Measurements from ENCODE around the gene SET. TPM values are rescaled to one million over a fixed set of nuclear protein-coding genes. Genes with fewer than 3 reads are reported as not detected.

SET gene
- total RNA-seq, 6 donors from 2014 or later: 73.3 to 222 (median 177) TPM

DNA sequence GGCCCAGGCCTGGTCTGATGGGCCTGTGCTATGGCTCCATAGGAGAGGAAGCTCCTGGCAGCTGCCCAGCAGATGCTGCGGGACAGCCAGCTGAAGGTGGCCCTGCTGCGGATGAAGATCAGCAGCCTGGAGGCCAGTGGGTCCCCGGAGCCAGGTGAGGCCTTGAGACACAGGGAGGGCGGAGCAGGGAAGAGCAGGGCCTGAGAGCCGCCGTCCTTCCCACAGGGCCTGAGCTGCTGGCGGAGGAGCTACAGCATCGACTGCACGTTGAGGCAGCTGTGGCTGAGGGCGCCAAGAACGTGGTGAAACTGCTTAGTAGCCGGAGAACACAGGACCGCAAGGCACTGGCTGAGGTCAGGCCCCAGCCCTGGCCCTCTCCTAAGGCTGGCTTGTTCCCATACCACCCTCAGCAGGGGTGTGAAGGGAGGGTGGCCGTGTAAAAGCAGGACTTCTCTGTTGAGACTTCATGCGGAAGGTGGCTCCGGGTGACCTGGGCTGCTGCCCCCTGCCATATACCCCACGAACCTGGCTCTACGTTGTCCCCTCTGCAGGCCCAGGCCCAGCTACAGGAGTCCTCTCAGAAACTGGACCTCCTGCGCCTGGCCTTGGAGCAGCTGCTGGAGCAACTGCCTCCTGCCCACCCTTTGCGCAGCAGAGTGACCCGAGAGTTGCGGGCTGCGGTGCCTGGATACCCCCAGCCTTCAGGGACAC is 17.8 kb downstream of the SET start:
- Histone ChIP-seq H3K27ac (no peak overlapping the region), H3K4me3 (no peak overlapping the region), H3K9me3 (no peaks in the 10 kb centered on the region), H3K36me3 (peaks cover 0 to 13% (median 4%) of the 10 kb centered on the region in 4 donors), H3K27me3 (no peaks in the 10 kb centered on the region), H3K4me1 (peaks cover 3 to 21% (median 18%) of the 10 kb centered on the region in 4 donors)
- 91 to 92% methylated on average over 13 to 23 of the region's 23 CpGs for WGBS, 2 donors
- TF ChIP-seq EP300 (IDR thresholded peaks at IDR 0.05): no peak
- TF ChIP-seq, protein P1, sequence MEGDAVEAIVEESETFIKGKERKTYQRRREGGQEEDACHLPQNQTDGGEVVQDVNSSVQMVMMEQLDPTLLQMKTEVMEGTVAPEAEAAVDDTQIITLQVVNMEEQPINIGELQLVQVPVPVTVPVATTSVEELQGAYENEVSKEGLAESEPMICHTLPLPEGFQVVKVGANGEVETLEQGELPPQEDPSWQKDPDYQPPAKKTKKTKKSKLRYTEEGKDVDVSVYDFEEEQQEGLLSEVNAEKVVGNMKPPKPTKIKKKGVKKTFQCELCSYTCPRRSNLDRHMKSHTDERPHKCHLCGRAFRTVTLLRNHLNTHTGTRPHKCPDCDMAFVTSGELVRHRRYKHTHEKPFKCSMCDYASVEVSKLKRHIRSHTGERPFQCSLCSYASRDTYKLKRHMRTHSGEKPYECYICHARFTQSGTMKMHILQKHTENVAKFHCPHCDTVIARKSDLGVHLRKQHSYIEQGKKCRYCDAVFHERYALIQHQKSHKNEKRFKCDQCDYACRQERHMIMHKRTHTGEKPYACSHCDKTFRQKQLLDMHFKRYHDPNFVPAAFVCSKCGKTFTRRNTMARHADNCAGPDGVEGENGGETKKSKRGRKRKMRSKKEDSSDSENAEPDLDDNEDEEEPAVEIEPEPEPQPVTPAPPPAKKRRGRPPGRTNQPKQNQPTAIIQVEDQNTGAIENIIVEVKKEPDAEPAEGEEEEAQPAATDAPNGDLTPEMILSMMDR (IDR thresholded peaks at IDR 0.05): no peak
- TF ChIP-seq POLR2A (IDR thresholded peaks at IDR 0.05): no peak
- no peak for TF ChIP-seq POLR2AphosphoS5 (IDR thresholded peaks at IDR 0.05)
- ATAC-seq (ENCODE audit: low FRiP score in 2 of 2) (no peak), DNase-seq (no peak)

DNA sequence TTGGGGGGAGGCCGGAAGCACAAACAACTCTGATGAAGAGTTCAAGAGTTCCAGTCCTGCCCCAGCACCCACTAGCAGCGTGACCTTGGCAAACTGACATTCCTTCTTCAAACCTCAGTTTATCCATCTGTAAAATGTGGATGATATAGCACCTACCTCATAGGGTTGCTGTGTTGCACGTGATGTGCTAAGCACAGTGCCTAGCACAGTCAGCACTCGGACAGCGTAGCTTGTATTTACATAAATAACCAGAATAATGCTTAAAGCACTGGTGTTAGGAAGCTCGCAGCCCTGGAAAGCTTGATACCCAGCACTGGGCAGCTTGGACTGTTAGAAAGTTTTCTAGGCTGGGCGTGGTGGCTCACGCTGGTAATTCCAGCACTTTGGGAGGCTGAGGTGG is 18.4 kb downstream of the SET start:
- Histone ChIP-seq H3K27ac (no peak overlapping the region), H3K9me3 (no peaks in the 10 kb centered on the region), H3K36me3 (peaks cover 0 to 15% (median 4%) of the 10 kb centered on the region in 4 donors), H3K4me3 (no peak overlapping the region), H3K27me3 (no peaks in the 10 kb centered on the region), H3K4me1 (peaks cover 3 to 16% (median 14%) of the 10 kb centered on the region in 4 donors)
- no peak for TF ChIP-seq POLR2AphosphoS5 (IDR thresholded peaks at IDR 0.05)
- TF ChIP-seq EP300 (IDR thresholded peaks at IDR 0.05): no peak
- TF ChIP-seq, protein P1 (IDR thresholded peaks at IDR 0.05): no peak
- no peak for TF ChIP-seq POLR2A (IDR thresholded peaks at IDR 0.05)
- WGBS, 2 donors: 94 to 96% methylated on average over 8 of the region's 8 CpGs
- DNase-seq (no peak), ATAC-seq (ENCODE audit: low FRiP score in 2 of 2) (no peak)

DNA sequence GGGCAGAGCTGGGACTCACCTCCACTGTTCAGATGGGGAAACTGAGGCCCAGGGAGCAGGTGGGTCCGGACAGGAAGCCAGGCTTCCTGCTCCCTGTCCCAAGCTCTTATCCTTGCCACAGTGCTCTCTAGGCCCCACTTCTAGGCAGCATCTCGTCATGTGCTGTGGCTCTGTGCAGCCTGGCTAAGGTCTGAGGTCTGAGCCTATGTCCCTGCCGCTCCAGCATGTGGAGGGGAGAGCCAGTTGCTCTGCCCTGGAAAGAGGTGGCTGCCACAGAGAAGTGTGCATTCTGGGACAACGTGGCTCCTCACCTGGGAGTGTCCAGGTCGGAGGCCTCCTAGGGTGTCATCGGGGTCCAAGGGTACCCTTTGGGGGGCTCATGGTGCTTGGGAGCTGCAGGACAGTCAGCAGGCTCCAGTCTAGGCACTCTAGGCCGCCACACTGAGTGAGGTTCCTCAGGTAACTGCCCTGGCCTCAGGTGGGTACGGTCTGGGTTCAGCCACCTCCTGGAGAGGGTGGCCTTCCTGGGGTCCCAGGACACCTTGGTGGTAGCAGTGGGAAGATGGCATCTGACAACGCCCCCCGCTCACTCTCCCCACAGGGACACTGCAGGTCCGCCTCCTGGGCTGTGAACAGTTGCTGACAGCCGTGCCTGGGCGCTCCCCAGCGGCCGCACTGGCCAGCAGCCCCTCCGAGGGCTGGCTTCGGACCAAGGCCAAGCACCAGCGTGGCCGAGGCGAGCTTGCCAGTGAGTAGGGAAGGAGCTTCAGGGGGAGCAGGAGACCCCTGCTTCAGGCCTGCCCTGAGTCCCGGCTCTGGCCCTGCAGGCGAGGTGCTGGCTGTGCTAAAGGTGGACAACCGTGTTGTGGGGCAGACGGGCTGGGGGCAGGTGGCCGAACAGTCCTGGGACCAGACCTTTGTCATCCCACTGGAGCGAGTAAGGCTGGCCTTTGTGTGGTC is 23.7 kb downstream of the SET start:
- no peak overlapping the region for H3K4me3 ChIP-seq
- WGBS, 2 donors: 94 to 100% methylated on average over 4 to 23 of the region's 26 CpGs
- H3K27me3 ChIP-seq: no peaks in the 10 kb centered on the region
- no peaks in the 10 kb centered on the region for H3K4me1 ChIP-seq
- TF ChIP-seq, protein P1 (IDR thresholded peaks at IDR 0.05): no peak
- no peak for TF ChIP-seq POLR2AphosphoS5 (IDR thresholded peaks at IDR 0.05)
- no peak for TF ChIP-seq POLR2A (IDR thresholded peaks at IDR 0.05)
- no peak for TF ChIP-seq EP300 (IDR thresholded peaks at IDR 0.05)
- peak in 1 of 2 donors; percentile 73 for DNase-seq
- peak in 1 of 2 donors; percentile 13 for ATAC-seq (ENCODE audit: low FRiP score in 2 of 2)
- H3K36me3 ChIP-seq: peaks cover 0 to 34% (median 15%) of the 10 kb centered on the region in 4 donors
- no peaks in the 10 kb centered on the region for H3K9me3 ChIP-seq
- H3K27ac ChIP-seq: no peak overlapping the region

DNA sequence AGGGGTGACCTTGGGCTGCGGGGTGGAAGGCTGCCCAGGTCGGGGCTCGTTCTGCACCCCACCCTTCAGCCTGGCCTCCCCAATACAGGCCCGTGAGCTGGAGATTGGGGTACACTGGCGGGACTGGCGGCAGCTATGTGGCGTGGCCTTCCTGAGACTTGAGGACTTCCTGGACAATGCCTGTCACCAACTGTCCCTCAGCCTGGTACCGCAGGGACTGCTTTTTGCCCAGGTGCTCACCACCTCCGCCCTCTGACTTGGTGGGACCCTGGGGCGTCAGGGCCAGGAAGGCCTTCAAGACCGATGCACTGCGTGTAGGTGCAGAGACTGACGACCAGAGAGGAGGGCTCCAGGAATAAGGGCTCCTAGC is 24.4 kb downstream of the SET start:
- WGBS, 2 donors: 93% methylated on average over 9 to 11 of the region's 13 CpGs
- Histone ChIP-seq H3K4me1 (no peaks in the 10 kb centered on the region), H3K27me3 (no peaks in the 10 kb centered on the region), H3K36me3 (peaks cover 0 to 34% (median 15%) of the 10 kb centered on the region in 4 donors), H3K9me3 (no peaks in the 10 kb centered on the region), H3K4me3 (no peak overlapping the region), H3K27ac (no peak overlapping the region)
- TF ChIP-seq POLR2A (IDR thresholded peaks at IDR 0.05) (no peak), EP300 (IDR thresholded peaks at IDR 0.05) (no peak), POLR2AphosphoS5 (IDR thresholded peaks at IDR 0.05) (no peak)
- TF ChIP-seq, protein P1 (IDR thresholded peaks at IDR 0.05): no peak
- DNase-seq (peak in 1 of 2 donors; percentile 14), ATAC-seq (ENCODE audit: low FRiP score in 2 of 2) (peak in 1 of 2 donors; percentile 8)
